PC-3 (cell line): ENCODE data around the gene NCEH1. TPM values are rescaled to one million over a fixed set of nuclear protein-coding genes. Genes with fewer than 3 reads are reported as not detected.
A peak's percentile ranks its signal among the peaks of the same experiment; 100 is the strongest.

Experiments used
- ATAC-seq: fragments of 200-7000 bp; cut with Tn5 transposase; 2 replicates; pipeline ENCODE4 v1.9.1; 2020; ENCODE audit warnings: mild to moderate bottlenecking, moderate library complexity
- BruUV-seq: library from RNA; stranded (reverse); fragments of 400-500 nt; replicated peaks from 2 replicates; lab custom pipeline; 2021; lab: Mats Ljungman, UMichigan
- CTCF ChIA-PET: fragments of 300-600 bp; sonication (Branson Sonifier 250); formaldehyde crosslinking; loops from one replicate; lab custom pipeline; 2022; ENCODE audit warnings: antibody characterized with exemption; lab: Charles Lee
- POLR2A ChIA-PET: fragments of 300-600 bp; sonication (Branson Sonifier 250); formaldehyde crosslinking; loops from one replicate; lab custom pipeline; 2022; ENCODE audit warnings: antibody characterized with exemption; ENCODE audit not compliant: unreplicated experiment; lab: Charles Lee
- DNase-seq: peaks from one replicate; pipeline ENCODE4 v3.0.0-alpha.2; 2015
- H2AFZ ChIP-seq: fragments of 300-600 bp; sonication (generic); 2 replicates; pipeline ENCODE4 v1.6.0; 2016; ENCODE audit warnings: antibody characterized with exemption, low read length
- H3F3A ChIP-seq: fragments of 300-600 bp; sonication (generic); one replicate; pipeline ENCODE4 v1.6.0; 2017; ENCODE audit warnings: antibody characterized with exemption, low read length, control low read depth, mild to moderate bottlenecking; ENCODE audit not compliant: unreplicated experiment
- H3K27ac ChIP-seq: fragments of 300-600 bp; sonication (generic); 2 replicates; pipeline ENCODE4 v1.5.1; 2016; ENCODE audit warnings: mild to moderate bottlenecking, low read length
- H3K27me3 ChIP-seq: fragments of 300-600 bp; sonication (generic); 2 replicates; pipeline ENCODE4 v1.6.1; 2016; ENCODE audit warnings: low read length, mixed read lengths
- H3K36me3 ChIP-seq: fragments of 300-600 bp; sonication (generic); 2 replicates; pipeline ENCODE4 v1.6.1; 2016; ENCODE audit warnings: low read depth, mixed run types, low read length, mixed read lengths
- H3K4me1 ChIP-seq: fragments of 300-600 bp; sonication (generic); 2 replicates; pipeline ENCODE4 v1.5.1; 2016; ENCODE audit warnings: low read length; ENCODE audit not compliant: insufficient read depth
- H3K4me2 ChIP-seq: fragments of 300-600 bp; sonication (generic); 2 replicates; pipeline ENCODE4 v1.6.0; 2016; ENCODE audit warnings: low read length
- H3K4me3 ChIP-seq: fragments of 300-600 bp; sonication (generic); 2 replicates; pipeline ENCODE4 v1.5.1; 2016; ENCODE audit warnings: mild to moderate bottlenecking, low read length, mixed read lengths
- H3K79me2 ChIP-seq: fragments of 300-600 bp; sonication (generic); 2 replicates; pipeline ENCODE4 v1.6.1; 2017; ENCODE audit warnings: low read length, mixed read lengths
- H3K9ac ChIP-seq: fragments of 300-600 bp; sonication (generic); 2 replicates; pipeline ENCODE4 v1.6.0; 2016; ENCODE audit warnings: mild to moderate bottlenecking, low read length
- H3K9me2 ChIP-seq: fragments of 300-600 bp; sonication (generic); replicated peaks from 2 replicates; pipeline ENCODE4 v1.6.1; 2016; ENCODE audit warnings: mixed run types, low read length, mixed read lengths
- H3K9me3 ChIP-seq: fragments of 300-600 bp; sonication (generic); 2 replicates; pipeline ENCODE4 v1.6.1; 2016; ENCODE audit warnings: low read length, mixed read lengths
- H4K20me1 ChIP-seq: fragments of 300-600 bp; sonication (generic); 2 replicates; pipeline ENCODE4 v1.6.1; 2016; ENCODE audit warnings: low read length, mixed read lengths
- CTCF ChIP-seq: fragments of 300-600 bp; sonication (generic); conservative IDR thresholded peaks from 2 replicates; pipeline ENCODE4 v1.5.1; 2017; ENCODE audit warnings: antibody characterized with exemption, low read depth, mild to moderate bottlenecking, low read length
- EZH2 ChIP-seq: fragments of 300-600 bp; sonication (generic); IDR thresholded peaks from one replicate; pipeline ENCODE4 v1.6.1; 2017; ENCODE audit warnings: antibody characterized with exemption, mild to moderate bottlenecking, low read length; ENCODE audit not compliant: unreplicated experiment
- EZH2phosphoT487 ChIP-seq: fragments of 300-600 bp; sonication (generic); IDR thresholded peaks from 2 replicates; pipeline ENCODE4 v1.6.1; 2018; ENCODE audit warnings: mild to moderate bottlenecking, antibody characterized with exemption, low read length, borderline replicate concordance
- intact Hi-C: fragments of 100-400 bp; cut with micrococcal nuclease; formaldehyde crosslinking; loops from 2 replicates; pipeline ENCODE4 v1.9.0; 2023
- total RNA-seq: library from RNA; depleted of rRNA; stranded (reverse); fragments of >200 nt; gene quantifications from 2 replicates; pipeline ENCODE4 v1.2.3, GENCODE V29; 2014

Gene NCEH1
- total RNA-seq, 1 experiment from 2014 or later, result 28.2 TPM

GRCh38 chr3:172692751-172693338 lies 18.0 kb downstream of the NCEH1 start:
- Histone ChIP-seq H3K4me1 (peaks cover 25% of the 10 kb centered on the region), H3K4me2 (no peak overlapping the region), H3F3A (no peaks in the 10 kb centered on the region), H3K27me3 (no peaks in the 10 kb centered on the region), H3K4me3 (no peak overlapping the region), H3K9me2 (no peaks in the 10 kb centered on the region), H2AFZ (no peak overlapping the region), H3K79me2 (peaks cover 85% of the 10 kb centered on the region), H3K9me3 (no peaks in the 10 kb centered on the region), H4K20me1 (peaks cover 20% of the 10 kb centered on the region; the same call in 1 of the 2 replicates), H3K27ac (no peak overlapping the region), H3K36me3 (no peaks in the 10 kb centered on the region), H3K9ac (no peak overlapping the region)
- CTCF ChIA-PET, result interaction anchor here (1.0 kb wide), 1 partner anchor 57 kb away, joined by 3 read pairs; the partner anchor contains the start of gene ECT2
- POLR2A ChIA-PET, result interaction anchor here (0.6 kb wide), 1 partner anchor 18 kb away, joined by 3 read pairs; the partner anchor contains the start of gene NCEH1
- no peak for ATAC-seq
- TF ChIP-seq EZH2phosphoT487 (no peak), EZH2 (no peak), CTCF (no peak)
- intact Hi-C loops, result no loop called here
- no peak for DNase-seq
- no TSS peak for BruUV-seq

GRCh38 chr3:172690936-172691335 lies 19.9 kb downstream of the NCEH1 start:
- TF ChIP-seq EZH2 (no peak), CTCF (no peak), EZH2phosphoT487 (no peak)
- no peak overlapping the region for H2AFZ ChIP-seq
- no peaks in the 10 kb centered on the region for H3K9me3 ChIP-seq
- POLR2A ChIA-PET, result no interaction called here
- intact Hi-C loops, result loop anchor here (1.0 kb wide), 1 partner anchor 20 kb away; the partner anchor contains the start of gene NCEH1
- peaks cover 14% of the 10 kb centered on the region; the same call in 1 of the 2 replicates for H4K20me1 ChIP-seq
- BruUV-seq, result no TSS peak
- H3K27me3 ChIP-seq, result no peaks in the 10 kb centered on the region
- no peaks in the 10 kb centered on the region for H3K36me3 ChIP-seq
- peak overlapping the region; percentile 35 for H3K4me2 ChIP-seq
- H3K27ac ChIP-seq, result peak overlapping the region; percentile 12; the same call in 1 of the 2 replicates
- CTCF ChIA-PET, result interaction anchor here (1.0 kb wide), 1 partner anchor 59 kb away, joined by 12 read pairs; no protein-coding TSS in a partner anchor
- H3K79me2 ChIP-seq, result peaks cover 85% of the 10 kb centered on the region
- peak overlapping the region; percentile 14; the same call in 1 of the 2 replicates for H3K4me3 ChIP-seq
- H3K4me1 ChIP-seq, result peaks cover 28% of the 10 kb centered on the region
- H3F3A ChIP-seq, result no peaks in the 10 kb centered on the region
- no peak overlapping the region for H3K9ac ChIP-seq
- peak; percentile 21 for DNase-seq
- ATAC-seq, result peak; percentile 4; the same call in 1 of the 2 replicates
- no peaks in the 10 kb centered on the region for H3K9me2 ChIP-seq

GRCh38 chr3:172688588-172688987 lies 22.3 kb downstream of the NCEH1 start:
- peaks cover 39% of the 10 kb centered on the region for H3K4me1 ChIP-seq
- CTCF ChIA-PET, result no interaction called here

More at GRCh38 chr3:172688588-172688987, 22.3 kb downstream of the NCEH1 start:
- Histone ChIP-seq H3K4me2 (no peak overlapping the region), H3F3A (no peaks in the 10 kb centered on the region), H3K36me3 (no peaks in the 10 kb centered on the region; the same call in 1 of the 2 replicates), H4K20me1 (peaks cover 13% of the 10 kb centered on the region; the same call in 1 of the 2 replicates), H3K9me2 (no peaks in the 10 kb centered on the region), H2AFZ (no peak overlapping the region), H3K27me3 (no peaks in the 10 kb centered on the region), H3K79me2 (peaks cover 85% of the 10 kb centered on the region), H3K9me3 (no peaks in the 10 kb centered on the region), H3K4me3 (no peak overlapping the region), H3K27ac (no peak overlapping the region), H3K9ac (no peak overlapping the region)
- no peak for DNase-seq
- intact Hi-C loops, result no loop called here
- no TSS peak for BruUV-seq
- no peak for TF ChIP-seq EZH2phosphoT487
- TF ChIP-seq CTCF, result no peak
- TF ChIP-seq EZH2, result no peak
- POLR2A ChIA-PET, result no interaction called here
- no peak for ATAC-seq
